KMS-11 (cell line): ENCODE measurements around the gene TLCD3B.

Source experiments
- H2AFZ ChIP-seq: fragments of 200-600 bp; sonication (generic); 2 replicates; pipeline ENCODE4 v1.6.1; 2016; ENCODE audit warnings: antibody characterized with exemption, mixed run types, low read depth
- H3K27ac ChIP-seq: fragments of 200-600 bp; sonication (generic); 2 replicates; pipeline ENCODE4 v1.6.1; 2016; ENCODE audit warnings: mild to moderate bottlenecking, mixed run types
- H3K27me3 ChIP-seq: fragments of 200-600 bp; sonication (generic); 2 replicates; pipeline ENCODE4 v1.6.1; 2017; ENCODE audit warnings: mild to moderate bottlenecking, low read depth, mixed run types, moderate library complexity; ENCODE audit not compliant: insufficient read depth
- H3K36me3 ChIP-seq: fragments of 200-600 bp; sonication (generic); 2 replicates; pipeline ENCODE4 v1.6.1; 2017; ENCODE audit warnings: mild to moderate bottlenecking, mixed run types; ENCODE audit not compliant: insufficient read depth
- H3K4me1 ChIP-seq: fragments of 200-600 bp; sonication (generic); 2 replicates; pipeline ENCODE4 v1.6.1; 2016; ENCODE audit warnings: mild to moderate bottlenecking, low read depth, mixed run types; ENCODE audit not compliant: poor library complexity, severe bottlenecking
- H3K4me2 ChIP-seq: fragments of 200-600 bp; sonication (generic); 2 replicates; pipeline ENCODE4 v1.7.0; 2016; ENCODE audit warnings: mild to moderate bottlenecking, mixed run types
- H3K4me3 ChIP-seq: fragments of 200-600 bp; sonication (generic); IDR thresholded peaks from 2 replicates; pipeline ENCODE4 v1.6.1; 2017; ENCODE audit warnings: low read depth, low read length, mixed read lengths; ENCODE audit not compliant: insufficient read depth
- H3K79me2 ChIP-seq: fragments of 200-600 bp; sonication (generic); 2 replicates; pipeline ENCODE4 v1.6.1; 2016; ENCODE audit warnings: low read depth, mixed run types; ENCODE audit not compliant: insufficient read depth
- H3K9ac ChIP-seq: fragments of 200-600 bp; sonication (generic); 2 replicates; pipeline ENCODE4 v1.6.1; 2016; ENCODE audit warnings: mild to moderate bottlenecking, mixed run types
- H4K20me1 ChIP-seq: fragments of 200-600 bp; sonication (generic); 2 replicates; pipeline ENCODE4 v1.6.1; 2016; ENCODE audit warnings: mild to moderate bottlenecking, mixed run types; ENCODE audit not compliant: insufficient read depth
- TF ChIP-seq, protein P1 (sequence below): fragments of 200-600 bp; sonication (generic); conservative IDR thresholded peaks from 2 replicates; pipeline ENCODE4 v1.6.1; 2017; ENCODE audit warnings: low read depth, mild to moderate bottlenecking, antibody characterized with exemption, low read length, moderate library complexity, mixed read lengths

The TLCD3B gene

DNA sequence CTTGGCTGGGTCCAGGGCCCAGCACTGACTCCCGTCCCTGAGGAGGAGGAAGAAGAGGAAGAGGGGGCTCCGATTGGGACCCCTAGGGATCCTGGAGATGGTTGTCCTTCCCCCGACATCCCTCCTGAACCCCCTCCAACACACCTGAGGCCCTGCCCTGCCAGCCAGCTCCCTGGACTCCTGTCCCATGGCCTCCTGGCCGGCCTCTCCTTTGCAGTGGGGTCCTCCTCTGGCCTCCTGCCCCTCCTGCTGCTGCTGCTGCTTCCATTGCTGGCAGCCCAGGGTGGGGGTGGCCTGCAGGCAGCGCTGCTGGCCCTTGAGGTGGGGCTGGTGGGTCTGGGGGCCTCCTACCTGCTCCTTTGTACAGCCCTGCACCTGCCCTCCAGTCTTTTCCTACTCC lies 44.1 kb downstream of the TLCD3B start:
- Histone ChIP-seq H3K27me3 (no peaks in the 10 kb centered on the region), H3K36me3 (no peaks in the 10 kb centered on the region), H3K79me2 (no peaks in the 10 kb centered on the region), H3K4me3 (no peak overlapping the region), H2AFZ (no peak overlapping the region), H3K4me1 (no peaks in the 10 kb centered on the region), H3K4me2 (no peak overlapping the region), H3K9ac (no peak overlapping the region), H4K20me1 (no peaks in the 10 kb centered on the region), H3K27ac (no peak overlapping the region)
- TF ChIP-seq, protein P1, sequence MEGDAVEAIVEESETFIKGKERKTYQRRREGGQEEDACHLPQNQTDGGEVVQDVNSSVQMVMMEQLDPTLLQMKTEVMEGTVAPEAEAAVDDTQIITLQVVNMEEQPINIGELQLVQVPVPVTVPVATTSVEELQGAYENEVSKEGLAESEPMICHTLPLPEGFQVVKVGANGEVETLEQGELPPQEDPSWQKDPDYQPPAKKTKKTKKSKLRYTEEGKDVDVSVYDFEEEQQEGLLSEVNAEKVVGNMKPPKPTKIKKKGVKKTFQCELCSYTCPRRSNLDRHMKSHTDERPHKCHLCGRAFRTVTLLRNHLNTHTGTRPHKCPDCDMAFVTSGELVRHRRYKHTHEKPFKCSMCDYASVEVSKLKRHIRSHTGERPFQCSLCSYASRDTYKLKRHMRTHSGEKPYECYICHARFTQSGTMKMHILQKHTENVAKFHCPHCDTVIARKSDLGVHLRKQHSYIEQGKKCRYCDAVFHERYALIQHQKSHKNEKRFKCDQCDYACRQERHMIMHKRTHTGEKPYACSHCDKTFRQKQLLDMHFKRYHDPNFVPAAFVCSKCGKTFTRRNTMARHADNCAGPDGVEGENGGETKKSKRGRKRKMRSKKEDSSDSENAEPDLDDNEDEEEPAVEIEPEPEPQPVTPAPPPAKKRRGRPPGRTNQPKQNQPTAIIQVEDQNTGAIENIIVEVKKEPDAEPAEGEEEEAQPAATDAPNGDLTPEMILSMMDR = no peak

DNA sequence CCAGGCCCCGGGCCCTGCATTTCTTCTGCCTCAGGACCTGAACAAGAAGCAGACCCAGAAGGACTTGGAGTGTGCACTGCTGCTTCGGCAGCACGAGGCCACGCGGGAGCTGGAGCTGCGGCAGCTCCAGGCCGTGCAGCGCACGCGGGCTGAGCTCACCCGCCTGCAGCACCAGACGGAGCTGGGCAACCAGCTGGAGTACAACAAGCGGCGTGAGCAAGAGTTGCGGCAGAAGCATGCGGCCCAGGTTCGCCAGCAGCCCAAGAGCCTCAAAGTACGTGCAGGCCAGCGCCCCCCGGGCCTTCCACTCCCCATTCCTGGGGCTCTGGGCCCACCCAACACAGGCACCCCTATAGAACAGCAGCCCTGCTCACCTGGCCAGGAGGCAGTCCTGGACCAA lies 44.8 kb downstream of the TLCD3B start:
- Histone ChIP-seq H4K20me1 (no peaks in the 10 kb centered on the region), H3K4me3 (no peak overlapping the region), H3K4me1 (no peaks in the 10 kb centered on the region), H3K36me3 (no peaks in the 10 kb centered on the region), H3K27me3 (no peaks in the 10 kb centered on the region), H3K4me2 (no peak overlapping the region), H3K9ac (no peak overlapping the region), H3K27ac (no peak overlapping the region), H2AFZ (no peak overlapping the region), H3K79me2 (no peaks in the 10 kb centered on the region)
- TF ChIP-seq, protein P1 = no peak

DNA sequence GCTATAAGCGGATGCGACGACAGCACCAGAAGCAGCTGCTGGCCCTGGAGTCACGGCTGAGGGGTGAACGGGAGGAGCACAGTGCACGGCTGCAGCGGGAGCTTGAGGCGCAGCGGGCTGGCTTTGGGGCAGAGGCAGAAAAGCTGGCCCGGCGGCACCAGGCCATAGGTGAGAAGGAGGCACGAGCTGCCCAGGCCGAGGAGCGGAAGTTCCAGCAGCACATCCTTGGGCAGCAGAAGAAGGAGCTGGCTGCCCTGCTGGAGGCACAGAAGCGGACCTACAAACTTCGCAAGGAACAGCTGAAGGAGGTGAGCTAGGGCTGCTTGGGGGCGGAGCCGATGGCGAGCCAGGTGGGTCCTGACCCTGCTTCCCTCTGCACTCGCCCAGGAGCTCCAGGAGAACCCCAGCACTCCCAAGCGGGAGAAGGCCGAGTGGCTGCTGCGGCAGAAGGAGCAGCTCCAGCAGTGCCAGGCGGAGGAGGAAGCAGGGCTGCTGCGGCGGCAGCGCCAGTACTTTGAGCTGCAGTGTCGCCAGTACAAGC lies 45.7 kb downstream of the TLCD3B start:
- Histone ChIP-seq H3K27ac (no peak overlapping the region), H3K4me3 (no peak overlapping the region), H2AFZ (no peak overlapping the region), H3K9ac (no peak overlapping the region), H3K27me3 (no peaks in the 10 kb centered on the region), H3K4me1 (no peaks in the 10 kb centered on the region), H4K20me1 (no peaks in the 10 kb centered on the region), H3K79me2 (no peaks in the 10 kb centered on the region), H3K4me2 (no peak overlapping the region), H3K36me3 (no peaks in the 10 kb centered on the region)
- TF ChIP-seq, protein P1 = no peak

DNA sequence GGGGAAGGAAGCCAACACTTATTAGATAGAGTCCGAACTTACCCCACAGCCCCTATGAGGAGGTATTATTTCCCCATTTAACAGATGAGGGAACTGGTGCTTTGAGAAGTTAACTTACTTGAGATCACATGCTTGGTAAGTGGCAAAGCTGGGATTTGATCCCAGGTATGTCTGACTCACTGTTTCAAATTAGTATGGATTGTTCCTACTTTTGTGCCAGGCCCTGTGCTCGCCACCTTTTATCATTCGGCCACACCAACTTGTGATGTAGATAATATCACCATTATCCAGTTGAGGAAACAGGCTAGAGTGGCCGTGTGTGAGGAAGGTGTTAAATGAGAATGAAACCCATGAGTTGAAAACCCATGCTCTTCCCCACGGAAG lies 46.3 kb downstream of the TLCD3B start:
- Histone ChIP-seq H3K36me3 (no peaks in the 10 kb centered on the region), H3K79me2 (no peaks in the 10 kb centered on the region), H3K27ac (no peak overlapping the region), H3K27me3 (no peaks in the 10 kb centered on the region), H3K4me1 (no peaks in the 10 kb centered on the region), H3K4me2 (no peak overlapping the region), H4K20me1 (no peaks in the 10 kb centered on the region), H2AFZ (no peak overlapping the region), H3K4me3 (no peak overlapping the region), H3K9ac (no peak overlapping the region)
- TF ChIP-seq, protein P1 = no peak
